ENCODE results near the gene SLC36A1. TPM values are rescaled to one million over a fixed set of nuclear protein-coding genes. Genes with fewer than 3 reads are reported as not detected.

SLC36A1 gene
- total RNA-seq, 2 donors from 2014 or later, result 7.7 to 37.7 TPM

- Histone ChIP-seq H3K27ac (no peak overlapping the region), H3K36me3 (no peaks in the 10 kb centered on the region), H3K4me3 (no peak overlapping the region), H3K4me1 (replicated peaks) (no peaks in the 10 kb centered on the region), H3K9me3 (no peaks in the 10 kb centered on the region), H3K27me3 (replicated peaks; ENCODE audit: insufficient read depth) (no peaks in the 10 kb centered on the region)
- 87% methylated on average over 6 of the region's 6 CpGs for WGBS
- no peak for TF ChIP-seq CTCF (IDR thresholded peaks at IDR 0.05)
- TF ChIP-seq POLR2AphosphoS5 (IDR thresholded peaks at IDR 0.05), result no peak
- TF ChIP-seq POLR2A (IDR thresholded peaks at IDR 0.05), result no peak
- intact Hi-C loops (cut with DNase I), result no loop called here
- no peak for DNase-seq (ENCODE audit: low spot score)
Observed at GRCh38 chr5:151474799-151475198, 27.4 kb downstream of the SLC36A1 start.

- intact Hi-C loops (cut with DNase I), result no loop called here
- no peak for DNase-seq (ENCODE audit: low spot score)
- Histone ChIP-seq H3K4me3 (no peak overlapping the region), H3K36me3 (no peaks in the 10 kb centered on the region), H3K9me3 (no peaks in the 10 kb centered on the region), H3K4me1 (replicated peaks) (no peaks in the 10 kb centered on the region), H3K27ac (no peak overlapping the region), H3K27me3 (replicated peaks; ENCODE audit: insufficient read depth) (no peaks in the 10 kb centered on the region)
- TF ChIP-seq POLR2A (IDR thresholded peaks at IDR 0.05) (no peak), POLR2AphosphoS5 (IDR thresholded peaks at IDR 0.05) (no peak), CTCF (IDR thresholded peaks at IDR 0.05) (no peak)
- 41% methylated on average over 2 of the region's 2 CpGs for WGBS
Observed at GRCh38 chr5:151475388-151475787, 28.0 kb downstream of the SLC36A1 start.

GRCh38 chr5:151476016-151476415, 28.6 kb downstream of the SLC36A1 start:
- Histone ChIP-seq H3K4me1 (replicated peaks) (no peaks in the 10 kb centered on the region), H3K36me3 (no peaks in the 10 kb centered on the region), H3K27me3 (replicated peaks; ENCODE audit: insufficient read depth) (no peaks in the 10 kb centered on the region), H3K27ac (no peak overlapping the region), H3K9me3 (no peaks in the 10 kb centered on the region), H3K4me3 (no peak overlapping the region)
- TF ChIP-seq POLR2A (IDR thresholded peaks at IDR 0.05), result no peak
- no peak for TF ChIP-seq POLR2AphosphoS5 (IDR thresholded peaks at IDR 0.05)
- intact Hi-C loops (cut with DNase I), result no loop called here
- no peak for DNase-seq (ENCODE audit: low spot score)
- WGBS, result 92% methylated on average over 3 of the region's 3 CpGs

GRCh38 chr5:151477101-151477500, 29.7 kb downstream of the SLC36A1 start:
- H3K36me3 ChIP-seq, result no peaks in the 10 kb centered on the region
- DNase-seq (ENCODE audit: low spot score), result no peak
- no peaks in the 10 kb centered on the region for H3K4me1 ChIP-seq (replicated peaks)
- 82% methylated on average over 4 of the region's 4 CpGs for WGBS
- H3K27me3 ChIP-seq (replicated peaks; ENCODE audit: insufficient read depth), result no peaks in the 10 kb centered on the region
- TF ChIP-seq POLR2AphosphoS5 (IDR thresholded peaks at IDR 0.05), result no peak
- TF ChIP-seq CTCF (IDR thresholded peaks at IDR 0.05), result no peak
- TF ChIP-seq POLR2A (IDR thresholded peaks at IDR 0.05), result no peak
- no peaks in the 10 kb centered on the region for H3K9me3 ChIP-seq
- intact Hi-C loops (cut with DNase I), result no loop called here
- no peak overlapping the region for H3K27ac ChIP-seq
- H3K4me3 ChIP-seq, result no peak overlapping the region

- no peaks in the 10 kb centered on the region for H3K27me3 ChIP-seq (replicated peaks; ENCODE audit: insufficient read depth)
- H3K4me3 ChIP-seq, result no peak overlapping the region
- TF ChIP-seq POLR2AphosphoS5 (IDR thresholded peaks at IDR 0.05), result no peak
- TF ChIP-seq CTCF (IDR thresholded peaks at IDR 0.05), result no peak
- TF ChIP-seq POLR2A (IDR thresholded peaks at IDR 0.05), result no peak
- no peaks in the 10 kb centered on the region for H3K36me3 ChIP-seq
- no peaks in the 10 kb centered on the region for H3K9me3 ChIP-seq
- no peak overlapping the region for H3K27ac ChIP-seq
- WGBS, result 50% methylated on average over 7 of the region's 7 CpGs
- intact Hi-C loops (cut with DNase I), result no loop called here
- no peak for DNase-seq (ENCODE audit: low spot score)
- no peaks in the 10 kb centered on the region for H3K4me1 ChIP-seq (replicated peaks)
Observed at GRCh38 chr5:151480384-151481293, 33.2 kb downstream of the SLC36A1 start.
